OCI-LY7 (cell line): Measurements from ENCODE around the gene PLPPR3. TPM values are rescaled to one million over a fixed set of nuclear protein-coding genes. Genes with fewer than 3 reads are reported as not detected.

Source experiments
- BruUV-seq: library from RNA; stranded (reverse); fragments of 400-500 nt; replicated peaks from 2 replicates; lab custom pipeline; 2021; lab: Mats Ljungman, UMichigan
- CTCF ChIA-PET: fragments of 300-600 bp; sonication (Branson Sonifier 250); formaldehyde crosslinking; loops from one replicate; lab custom pipeline; 2022; ENCODE audit warnings: antibody characterized with exemption; ENCODE audit not compliant: unreplicated experiment; lab: Charles Lee
- POLR2A ChIA-PET: fragments of 300-600 bp; sonication (Branson Sonifier 250); formaldehyde crosslinking; loops from one replicate; lab custom pipeline; 2022; ENCODE audit warnings: antibody characterized with exemption; lab: Charles Lee
- DNase-seq: peaks from one replicate; pipeline ENCODE4 v3.0.0-alpha.2; 2015; ENCODE audit warnings: low spot score
- H2AFZ ChIP-seq: fragments of 200-600 bp; sonication (generic), shearing (Covaris generic); 2 replicates; pipeline ENCODE4 v1.6.1; 2014; ENCODE audit warnings: mild to moderate bottlenecking, antibody characterized with exemption, low read length, moderate library complexity
- H3K27ac ChIP-seq: fragments of 200-600 bp; sonication (generic); 2 replicates; pipeline ENCODE4 v1.5.1; 2014; ENCODE audit warnings: mixed run types, low read depth, mild to moderate bottlenecking, moderate library complexity, low read length, inconsistent platforms; ENCODE audit not compliant: poor library complexity, severe bottlenecking
- H3K36me3 ChIP-seq: fragments of 200-600 bp; sonication (generic); 2 replicates; pipeline ENCODE4 v1.6.1; 2014; ENCODE audit warnings: mild to moderate bottlenecking, antibody characterized with exemption, low read length, moderate library complexity, mixed read lengths; ENCODE audit not compliant: insufficient read depth
- H3K4me1 ChIP-seq: fragments of 200-600 bp; sonication (generic); 2 replicates; pipeline ENCODE4 v1.5.1; 2014; ENCODE audit warnings: mild to moderate bottlenecking, low read length; ENCODE audit not compliant: insufficient read depth, poor library complexity, severe bottlenecking
- H3K4me2 ChIP-seq: fragments of 200-600 bp; sonication (generic); 2 replicates; pipeline ENCODE4 v1.6.1; 2014; ENCODE audit warnings: mild to moderate bottlenecking, low read length
- H3K4me3 ChIP-seq: fragments of 200-600 bp; sonication (generic); 2 replicates; pipeline ENCODE4 v1.5.1; 2014; ENCODE audit warnings: mild to moderate bottlenecking, low read depth, low read length; ENCODE audit not compliant: poor library complexity, severe bottlenecking
- H3K79me2 ChIP-seq: fragments of 200-600 bp; sonication (generic); 2 replicates; pipeline ENCODE4 v1.6.1; 2016; ENCODE audit warnings: low read depth, mild to moderate bottlenecking, low read length, moderate library complexity, mixed read lengths; ENCODE audit not compliant: insufficient read depth
- H3K9me2 ChIP-seq: fragments of 200-600 bp; sonication (generic); 2 replicates; pipeline ENCODE4 v1.6.1; 2016; ENCODE audit warnings: mild to moderate bottlenecking, low read length, mixed read lengths; ENCODE audit not compliant: insufficient read depth
- H3K9me3 ChIP-seq: fragments of 200-600 bp; sonication (generic); 2 replicates; pipeline ENCODE4 v1.6.1; 2014; ENCODE audit warnings: mild to moderate bottlenecking, mixed run types, low read length, mixed read lengths
- H4K20me1 ChIP-seq: fragments of 200-600 bp; sonication (generic); 2 replicates; pipeline ENCODE4 v1.6.1; 2014; ENCODE audit warnings: mild to moderate bottlenecking, antibody characterized with exemption, low read length, moderate library complexity, mixed read lengths; ENCODE audit not compliant: insufficient read depth
- EZH2phosphoT487 ChIP-seq: fragments of 200-600 bp; sonication (generic); IDR thresholded peaks from 2 replicates; pipeline ENCODE4 v1.6.1; 2018; ENCODE audit warnings: low read depth, borderline replicate concordance, mild to moderate bottlenecking, mixed run types, antibody characterized with exemption, low read length, moderate library complexity, mixed read lengths
- intact Hi-C: fragments of 100-400 bp; cut with micrococcal nuclease; formaldehyde crosslinking; loops from one replicate; pipeline ENCODE4 v1.10.0; 2022; ENCODE audit not compliant: unreplicated experiment
- total RNA-seq, 2 experiments: library from RNA; depleted of rRNA in 1 of 2; stranded (reverse); fragments of >200 nt in 1 of 2; shearing (Covaris generic) in 1 of 2; gene quantifications; 2 replicates each; pipeline ENCODE4 v1.2.3, GENCODE V29; 2014 to 2022
- TF ChIP-seq, protein P1 (sequence below): fragments of 200-600 bp; sonication (generic); conservative IDR thresholded peaks from 2 replicates; pipeline ENCODE4 v1.5.1; 2014; ENCODE audit warnings: mild to moderate bottlenecking, antibody characterized with exemption, low read length, moderate library complexity, mixed read lengths

PLPPR3 gene
- total RNA-seq, 2 experiments from 2014 or later, result not detected

- POLR2A ChIA-PET, result no interaction called here
- no peaks in the 10 kb centered on the region for H3K9me2 ChIP-seq
- H3K9me3 ChIP-seq, result no peaks in the 10 kb centered on the region
- H3K4me3 ChIP-seq, result no peak overlapping the region
- H3K4me2 ChIP-seq, result no peak overlapping the region
- DNase-seq, result no peak
- peaks cover 27% of the 10 kb centered on the region; the same call in 1 of the 2 replicates for H3K36me3 ChIP-seq
- peaks cover 9% of the 10 kb centered on the region for H3K4me1 ChIP-seq
- no peaks in the 10 kb centered on the region for H4K20me1 ChIP-seq
- CTCF ChIA-PET, result no interaction called here
- no peaks in the 10 kb centered on the region for H3K79me2 ChIP-seq
- H3K27ac ChIP-seq, result no peak overlapping the region
- no TSS peak for BruUV-seq
- no peak overlapping the region for H2AFZ ChIP-seq
- intact Hi-C loops, result no loop called here
- no peak for TF ChIP-seq EZH2phosphoT487
- TF ChIP-seq, protein P1, sequence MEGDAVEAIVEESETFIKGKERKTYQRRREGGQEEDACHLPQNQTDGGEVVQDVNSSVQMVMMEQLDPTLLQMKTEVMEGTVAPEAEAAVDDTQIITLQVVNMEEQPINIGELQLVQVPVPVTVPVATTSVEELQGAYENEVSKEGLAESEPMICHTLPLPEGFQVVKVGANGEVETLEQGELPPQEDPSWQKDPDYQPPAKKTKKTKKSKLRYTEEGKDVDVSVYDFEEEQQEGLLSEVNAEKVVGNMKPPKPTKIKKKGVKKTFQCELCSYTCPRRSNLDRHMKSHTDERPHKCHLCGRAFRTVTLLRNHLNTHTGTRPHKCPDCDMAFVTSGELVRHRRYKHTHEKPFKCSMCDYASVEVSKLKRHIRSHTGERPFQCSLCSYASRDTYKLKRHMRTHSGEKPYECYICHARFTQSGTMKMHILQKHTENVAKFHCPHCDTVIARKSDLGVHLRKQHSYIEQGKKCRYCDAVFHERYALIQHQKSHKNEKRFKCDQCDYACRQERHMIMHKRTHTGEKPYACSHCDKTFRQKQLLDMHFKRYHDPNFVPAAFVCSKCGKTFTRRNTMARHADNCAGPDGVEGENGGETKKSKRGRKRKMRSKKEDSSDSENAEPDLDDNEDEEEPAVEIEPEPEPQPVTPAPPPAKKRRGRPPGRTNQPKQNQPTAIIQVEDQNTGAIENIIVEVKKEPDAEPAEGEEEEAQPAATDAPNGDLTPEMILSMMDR, result no peak
Measured at GRCh38 chr19:870314-870713, 48.6 kb upstream of the PLPPR3 start.

DNA sequence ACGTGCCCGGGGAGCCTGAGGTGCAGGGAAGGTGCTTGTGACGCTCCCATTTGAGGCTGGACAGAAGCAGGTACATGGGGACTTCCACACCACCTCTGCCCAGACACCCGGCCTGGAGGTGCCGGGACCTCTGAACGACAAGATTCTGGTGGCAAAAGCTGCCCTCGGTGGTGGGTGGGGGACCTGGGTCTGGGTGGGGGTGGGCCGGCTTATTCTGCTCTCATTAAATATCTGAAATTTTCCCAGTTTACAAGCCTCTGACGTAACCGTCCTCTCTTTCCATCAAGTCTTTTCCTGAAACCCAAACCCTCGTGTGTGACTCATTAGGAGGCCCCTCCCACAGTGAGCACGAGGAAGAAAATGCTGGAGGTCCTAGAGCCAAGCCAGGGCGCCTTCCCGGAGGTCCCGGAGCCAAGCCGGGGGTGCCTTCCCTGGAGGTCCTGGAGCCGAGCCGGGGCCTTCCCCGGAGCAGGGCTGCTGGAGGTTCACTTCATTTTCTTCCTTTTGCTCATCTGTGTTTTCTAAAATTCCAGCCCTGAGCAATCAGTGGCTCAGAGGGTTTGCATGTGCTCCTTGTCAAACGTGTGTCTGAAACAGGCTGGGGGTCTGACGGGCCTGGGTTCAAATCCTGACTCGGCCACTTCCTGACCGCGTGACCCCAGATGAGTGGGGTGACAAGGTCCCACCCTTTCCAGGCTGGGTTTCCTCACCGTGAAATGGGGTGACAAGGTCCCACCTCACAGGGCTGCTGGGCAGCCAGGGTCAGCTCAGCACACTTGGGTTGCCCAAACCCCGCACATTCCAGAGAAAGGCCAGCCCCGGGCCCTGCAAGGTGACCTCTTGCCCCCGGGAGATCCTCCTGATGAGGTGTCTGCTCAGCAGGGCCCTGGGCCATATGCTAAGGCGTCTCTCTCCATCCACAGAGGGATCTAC, 47.8 kb upstream of the PLPPR3 start:
- ChIA-PET POLR2A (no interaction called here), CTCF (no interaction called here)
- Histone ChIP-seq H3K9me2 (no peaks in the 10 kb centered on the region), H3K4me3 (no peak overlapping the region), H3K4me1 (peaks cover 17% of the 10 kb centered on the region), H4K20me1 (no peaks in the 10 kb centered on the region), H3K4me2 (no peak overlapping the region), H3K9me3 (no peaks in the 10 kb centered on the region), H3K27ac (no peak overlapping the region), H3K36me3 (peaks cover 24% of the 10 kb centered on the region; the same call in 1 of the 2 replicates), H3K79me2 (no peaks in the 10 kb centered on the region), H2AFZ (no peak overlapping the region)
- no peak for DNase-seq
- no peak for TF ChIP-seq EZH2phosphoT487
- BruUV-seq, result no TSS peak
- intact Hi-C loops, result no loop called here

- TF ChIP-seq, protein P1, result no peak
- TF ChIP-seq EZH2phosphoT487, result no peak
- Histone ChIP-seq H3K27ac (no peak overlapping the region), H4K20me1 (no peaks in the 10 kb centered on the region), H3K9me2 (no peaks in the 10 kb centered on the region), H3K9me3 (no peaks in the 10 kb centered on the region), H3K4me1 (peaks cover 26% of the 10 kb centered on the region), H3K36me3 (peaks cover 20% of the 10 kb centered on the region; the same call in 1 of the 2 replicates), H3K79me2 (no peaks in the 10 kb centered on the region), H3K4me3 (no peak overlapping the region), H2AFZ (no peak overlapping the region), H3K4me2 (no peak overlapping the region)
- no peak for DNase-seq
- POLR2A ChIA-PET, result no interaction called here
- CTCF ChIA-PET, result no interaction called here
- BruUV-seq, result no TSS peak
- intact Hi-C loops, result no loop called here
Measured at GRCh38 chr19:868458-869244, 46.9 kb upstream of the PLPPR3 start.
